Measurements from ENCODE around the gene DAB2.

The DAB2 gene

DNA sequence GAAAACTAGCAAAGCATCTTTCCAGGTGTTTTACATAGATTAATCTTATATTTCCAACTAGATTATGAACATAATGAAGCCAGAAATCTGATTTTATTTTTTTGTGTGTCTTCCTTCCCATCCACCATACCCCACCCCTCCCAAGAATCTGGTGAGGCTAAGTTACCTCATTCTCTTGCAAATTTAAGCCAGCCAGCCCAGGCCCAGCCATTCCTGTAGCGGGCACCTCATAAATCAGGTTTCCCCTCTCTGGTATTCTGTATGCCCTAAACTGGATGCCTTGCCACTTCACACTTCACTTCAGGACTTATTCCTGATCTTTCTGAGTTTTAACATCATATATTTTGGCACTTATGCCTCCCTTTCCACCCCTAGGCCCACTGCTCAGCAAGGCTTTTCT is 82.3 kb downstream of the DAB2 start (continued):
- no peak for TF ChIP-seq ZNF707 (tag by site-specific recombination; IDR thresholded peaks at IDR 0.05)
- TF ChIP-seq ZNF2 (tag by site-specific recombination; IDR thresholded peaks at IDR 0.05) = no peak
- TF ChIP-seq, protein P1, sequence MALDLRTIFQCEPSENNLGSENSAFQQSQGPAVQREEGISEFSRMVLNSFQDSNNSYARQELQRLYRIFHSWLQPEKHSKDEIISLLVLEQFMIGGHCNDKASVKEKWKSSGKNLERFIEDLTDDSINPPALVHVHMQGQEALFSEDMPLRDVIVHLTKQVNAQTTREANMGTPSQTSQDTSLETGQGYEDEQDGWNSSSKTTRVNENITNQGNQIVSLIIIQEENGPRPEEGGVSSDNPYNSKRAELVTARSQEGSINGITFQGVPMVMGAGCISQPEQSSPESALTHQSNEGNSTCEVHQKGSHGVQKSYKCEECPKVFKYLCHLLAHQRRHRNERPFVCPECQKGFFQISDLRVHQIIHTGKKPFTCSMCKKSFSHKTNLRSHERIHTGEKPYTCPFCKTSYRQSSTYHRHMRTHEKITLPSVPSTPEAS (tag by site-specific recombination; IDR thresholded peaks at IDR 0.05) = no peak
- TF ChIP-seq ZNF132 (tag by site-specific recombination; IDR thresholded peaks at IDR 0.05; ENCODE audit: borderline replicate concordance) = no peak
- no peak for TF ChIP-seq YY2 (tag by site-specific recombination; IDR thresholded peaks at IDR 0.05)

DNA sequence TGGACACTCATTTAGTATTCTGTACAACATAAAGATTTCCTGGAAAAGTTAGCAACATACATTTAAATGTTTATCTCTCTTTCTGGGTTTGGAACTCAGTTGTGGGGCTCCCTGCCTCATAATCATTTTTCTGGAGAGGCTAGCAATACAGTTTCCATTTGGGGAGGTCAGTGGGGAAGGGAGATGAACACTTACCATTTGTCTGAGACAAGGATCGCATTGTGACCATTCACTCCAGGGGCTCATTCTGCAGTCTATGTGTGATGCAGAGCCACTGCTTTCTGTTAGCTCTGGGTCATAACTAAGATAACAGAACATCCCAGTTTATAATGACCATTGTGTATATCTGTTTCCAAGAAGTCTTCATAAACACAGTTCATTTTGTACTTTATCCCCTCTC is 82.9 kb downstream of the DAB2 start:
- Histone ChIP-seq H3K36me3 (ENCODE audit: control insufficient read depth in 2 of 2, insufficient read depth in 1 of 2, low read length in 2 of 2) (no peaks in the 10 kb centered on the region), H3K27ac (ENCODE audit: extremely low read depth, low read depth, low read length) (no peak overlapping the region), H3K9me3 (ENCODE audit: control insufficient read depth, insufficient read depth, low read depth, low read length) (no peaks in the 10 kb centered on the region), H3K4me1 (ENCODE audit: control insufficient read depth, insufficient read depth, low read length) (no peaks in the 10 kb centered on the region), H3K4me3 (ENCODE audit: low read depth, low read length) (no peak overlapping the region)
- ChIA-PET CTCF (no interaction called here), POLR2A (no interaction called here)
- TF ChIP-seq, protein P2, sequence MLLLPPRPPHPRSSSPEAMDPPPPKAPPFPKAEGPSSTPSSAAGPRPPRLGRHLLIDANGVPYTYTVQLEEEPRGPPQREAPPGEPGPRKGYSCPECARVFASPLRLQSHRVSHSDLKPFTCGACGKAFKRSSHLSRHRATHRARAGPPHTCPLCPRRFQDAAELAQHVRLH (tag by site-specific recombination; IDR thresholded peaks at IDR 0.05) = no peak
- TF ChIP-seq, protein P3, sequence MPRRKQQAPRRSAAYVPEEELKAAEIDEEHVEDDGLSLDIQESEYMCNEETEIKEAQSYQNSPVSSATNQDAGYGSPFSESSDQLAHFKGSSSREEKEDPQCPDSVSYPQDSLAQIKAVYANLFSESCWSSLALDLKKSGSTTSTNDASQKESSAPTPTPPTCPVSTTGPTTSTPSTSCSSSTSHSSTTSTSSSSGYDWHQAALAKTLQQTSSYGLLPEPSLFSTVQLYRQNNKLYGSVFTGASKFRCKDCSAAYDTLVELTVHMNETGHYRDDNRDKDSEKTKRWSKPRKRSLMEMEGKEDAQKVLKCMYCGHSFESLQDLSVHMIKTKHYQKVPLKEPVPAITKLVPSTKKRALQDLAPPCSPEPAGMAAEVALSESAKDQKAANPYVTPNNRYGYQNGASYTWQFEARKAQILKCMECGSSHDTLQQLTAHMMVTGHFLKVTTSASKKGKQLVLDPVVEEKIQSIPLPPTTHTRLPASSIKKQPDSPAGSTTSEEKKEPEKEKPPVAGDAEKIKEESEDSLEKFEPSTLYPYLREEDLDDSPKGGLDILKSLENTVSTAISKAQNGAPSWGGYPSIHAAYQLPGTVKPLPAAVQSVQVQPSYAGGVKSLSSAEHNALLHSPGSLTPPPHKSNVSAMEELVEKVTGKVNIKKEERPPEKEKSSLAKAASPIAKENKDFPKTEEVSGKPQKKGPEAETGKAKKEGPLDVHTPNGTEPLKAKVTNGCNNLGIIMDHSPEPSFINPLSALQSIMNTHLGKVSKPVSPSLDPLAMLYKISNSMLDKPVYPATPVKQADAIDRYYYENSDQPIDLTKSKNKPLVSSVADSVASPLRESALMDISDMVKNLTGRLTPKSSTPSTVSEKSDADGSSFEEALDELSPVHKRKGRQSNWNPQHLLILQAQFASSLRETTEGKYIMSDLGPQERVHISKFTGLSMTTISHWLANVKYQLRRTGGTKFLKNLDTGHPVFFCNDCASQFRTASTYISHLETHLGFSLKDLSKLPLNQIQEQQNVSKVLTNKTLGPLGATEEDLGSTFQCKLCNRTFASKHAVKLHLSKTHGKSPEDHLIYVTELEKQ (tag by site-specific recombination; IDR thresholded peaks at IDR 0.05; ENCODE audit: borderline replicate concordance) = no peak
- TF ChIP-seq, protein P4, sequence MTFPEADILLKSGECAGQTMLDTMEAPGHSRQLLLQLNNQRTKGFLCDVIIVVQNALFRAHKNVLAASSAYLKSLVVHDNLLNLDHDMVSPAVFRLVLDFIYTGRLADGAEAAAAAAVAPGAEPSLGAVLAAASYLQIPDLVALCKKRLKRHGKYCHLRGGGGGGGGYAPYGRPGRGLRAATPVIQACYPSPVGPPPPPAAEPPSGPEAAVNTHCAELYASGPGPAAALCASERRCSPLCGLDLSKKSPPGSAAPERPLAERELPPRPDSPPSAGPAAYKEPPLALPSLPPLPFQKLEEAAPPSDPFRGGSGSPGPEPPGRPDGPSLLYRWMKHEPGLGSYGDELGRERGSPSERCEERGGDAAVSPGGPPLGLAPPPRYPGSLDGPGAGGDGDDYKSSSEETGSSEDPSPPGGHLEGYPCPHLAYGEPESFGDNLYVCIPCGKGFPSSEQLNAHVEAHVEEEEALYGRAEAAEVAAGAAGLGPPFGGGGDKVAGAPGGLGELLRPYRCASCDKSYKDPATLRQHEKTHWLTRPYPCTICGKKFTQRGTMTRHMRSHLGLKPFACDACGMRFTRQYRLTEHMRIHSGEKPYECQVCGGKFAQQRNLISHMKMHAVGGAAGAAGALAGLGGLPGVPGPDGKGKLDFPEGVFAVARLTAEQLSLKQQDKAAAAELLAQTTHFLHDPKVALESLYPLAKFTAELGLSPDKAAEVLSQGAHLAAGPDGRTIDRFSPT (tag by site-specific recombination; IDR thresholded peaks at IDR 0.05) = no peak
- TF ChIP-seq YY1 (tag by site-specific recombination; IDR thresholded peaks at IDR 0.05) (no peak), ZFHX2 (tag by site-specific recombination; conservative IDR thresholded peaks at IDR 0.05) (no peak), ZNF549 (tag by site-specific recombination; IDR thresholded peaks at IDR 0.05) (no peak), ZFP41 (tag by site-specific recombination; IDR thresholded peaks at IDR 0.05; ENCODE audit: borderline replicate concordance) (no peak), ZNF501 (tag by site-specific recombination; IDR thresholded peaks at IDR 0.05) (no peak)
- TF ChIP-seq, protein P1 (tag by site-specific recombination; IDR thresholded peaks at IDR 0.05) = no peak

DNA sequence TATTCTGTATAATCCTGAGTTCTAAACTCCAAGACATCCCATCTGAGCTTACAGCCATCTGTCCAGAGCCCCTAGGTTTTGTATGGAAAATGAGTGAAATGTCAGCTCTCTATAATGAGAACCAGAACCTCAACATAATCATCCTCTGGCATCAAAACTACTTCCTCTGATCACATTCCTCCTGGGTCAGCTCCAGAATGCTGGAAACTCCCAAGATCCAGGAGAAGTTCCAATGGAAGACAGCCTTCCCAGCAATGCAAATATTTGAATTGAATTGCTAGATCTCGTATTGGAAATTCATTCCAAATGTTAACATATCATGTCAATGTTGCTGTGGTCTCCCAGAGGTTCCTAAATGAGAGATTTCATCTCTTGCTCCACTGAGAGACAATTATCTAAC is 84.3 kb downstream of the DAB2 start:
- TF ChIP-seq ZSCAN30 (tag by site-specific recombination; IDR thresholded peaks at IDR 0.05) = no peak
- TF ChIP-seq, protein P5, sequence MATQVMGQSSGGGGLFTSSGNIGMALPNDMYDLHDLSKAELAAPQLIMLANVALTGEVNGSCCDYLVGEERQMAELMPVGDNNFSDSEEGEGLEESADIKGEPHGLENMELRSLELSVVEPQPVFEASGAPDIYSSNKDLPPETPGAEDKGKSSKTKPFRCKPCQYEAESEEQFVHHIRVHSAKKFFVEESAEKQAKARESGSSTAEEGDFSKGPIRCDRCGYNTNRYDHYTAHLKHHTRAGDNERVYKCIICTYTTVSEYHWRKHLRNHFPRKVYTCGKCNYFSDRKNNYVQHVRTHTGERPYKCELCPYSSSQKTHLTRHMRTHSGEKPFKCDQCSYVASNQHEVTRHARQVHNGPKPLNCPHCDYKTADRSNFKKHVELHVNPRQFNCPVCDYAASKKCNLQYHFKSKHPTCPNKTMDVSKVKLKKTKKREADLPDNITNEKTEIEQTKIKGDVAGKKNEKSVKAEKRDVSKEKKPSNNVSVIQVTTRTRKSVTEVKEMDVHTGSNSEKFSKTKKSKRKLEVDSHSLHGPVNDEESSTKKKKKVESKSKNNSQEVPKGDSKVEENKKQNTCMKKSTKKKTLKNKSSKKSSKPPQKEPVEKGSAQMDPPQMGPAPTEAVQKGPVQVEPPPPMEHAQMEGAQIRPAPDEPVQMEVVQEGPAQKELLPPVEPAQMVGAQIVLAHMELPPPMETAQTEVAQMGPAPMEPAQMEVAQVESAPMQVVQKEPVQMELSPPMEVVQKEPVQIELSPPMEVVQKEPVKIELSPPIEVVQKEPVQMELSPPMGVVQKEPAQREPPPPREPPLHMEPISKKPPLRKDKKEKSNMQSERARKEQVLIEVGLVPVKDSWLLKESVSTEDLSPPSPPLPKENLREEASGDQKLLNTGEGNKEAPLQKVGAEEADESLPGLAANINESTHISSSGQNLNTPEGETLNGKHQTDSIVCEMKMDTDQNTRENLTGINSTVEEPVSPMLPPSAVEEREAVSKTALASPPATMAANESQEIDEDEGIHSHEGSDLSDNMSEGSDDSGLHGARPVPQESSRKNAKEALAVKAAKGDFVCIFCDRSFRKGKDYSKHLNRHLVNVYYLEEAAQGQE (tag by site-specific recombination; IDR thresholded peaks at IDR 0.05) = no peak
- no peaks in the 10 kb centered on the region for H3K4me1 ChIP-seq (ENCODE audit: control insufficient read depth, insufficient read depth, low read length)
- no peak overlapping the region for H3K4me3 ChIP-seq (ENCODE audit: low read depth, low read length)
- no peak overlapping the region for H3K27ac ChIP-seq (ENCODE audit: extremely low read depth, low read depth, low read length)
- ChIA-PET CTCF (no interaction called here), POLR2A (no interaction called here)
- H3K9me3 ChIP-seq (ENCODE audit: control insufficient read depth, insufficient read depth, low read depth, low read length) = no peaks in the 10 kb centered on the region
- no peaks in the 10 kb centered on the region for H3K36me3 ChIP-seq (ENCODE audit: control insufficient read depth in 2 of 2, insufficient read depth in 1 of 2, low read length in 2 of 2)

Measured in HEK293 (cell line).